Spleen (tissue), 7 donors: ENCODE results near the gene ABCA13.

Experiments used
- CTCF ChIP-seq, 11 experiments: fragments of 200-600 bp in 7 of 11; fragments of 450-650 bp in 4 of 11; sonication (generic) in 4 of 11; IDR thresholded peaks in 8 of 11; conservative IDR thresholded peaks in 3 of 11; 1 replicate in 7 of 11; 2 replicates in 4 of 11; pipeline versions ENCODE4 v1.4.0 to v1.8.0; 2016 to 2021; ENCODE audit warnings: antibody characterized with exemption in 11 of 11, inconsistent platforms in 4 of 11, mild to moderate bottlenecking in 1 of 11
- POLR2A ChIP-seq, 3 donors: fragments of 450-650 bp; IDR thresholded peaks; one replicate each; pipeline ENCODE4 v1.5.1; 2017; ENCODE audit warnings: antibody characterized with exemption in 3 of 3, mild to moderate bottlenecking in 1 of 3
- POLR2AphosphoS5 ChIP-seq, 3 donors: sonication (generic); formaldehyde crosslinking; IDR thresholded peaks; one replicate each; pipeline ENCODE4 v1.5.1; 2017; ENCODE audit warnings: antibody characterized with exemption in 3 of 3
- donor health status: DM: no; HTN: no; CAD: no; lungs with moderate emphysema.
- donor health status: DM: no; HTN: no; CAD: no.
- donor health status: DM: no; HTN: no; CAD: no.

GRCh38 chr7:48428091-48428684, 256.9 kb downstream of the ABCA13 start:
- TF ChIP-seq POLR2A (IDR thresholded peaks at IDR 0.05): no peak
- no peak for TF ChIP-seq CTCF (IDR thresholded peaks at IDR 0.05 in 8 of 11, conservative IDR thresholded peaks at IDR 0.05 in 3 of 11)
- TF ChIP-seq POLR2AphosphoS5 (IDR thresholded peaks at IDR 0.05): no peak
